Measurements from ENCODE around the gene AMMECR1.
"Not testable (repeated sequence)": the region's sequence is repeated elsewhere in the genome, so short reads cannot be mapped to it uniquely, and the experiment has no call there.

The AMMECR1 gene

DNA sequence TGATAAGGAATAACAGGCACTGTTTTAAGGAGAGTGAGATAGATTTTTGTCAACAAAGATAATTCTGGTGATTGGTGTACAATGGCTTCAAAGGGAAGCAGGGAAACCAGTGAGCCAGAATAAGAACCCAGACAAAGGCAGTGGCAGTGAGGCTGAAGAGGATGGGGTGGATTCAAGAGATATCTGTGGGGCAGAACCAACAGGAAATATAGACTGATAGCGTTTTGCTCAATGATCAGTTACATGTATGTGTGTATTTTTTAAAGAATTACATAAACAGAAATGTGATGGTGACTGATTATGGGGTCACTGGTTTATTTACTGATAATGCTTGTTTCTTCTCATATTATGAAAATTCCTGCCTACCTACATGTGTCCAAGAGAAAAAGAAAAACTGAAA, 66.4 kb downstream of the AMMECR1 start:
- TF ChIP-seq TARDBP (IDR thresholded peaks at IDR 0.05) (no peak), FOXM1 (IDR thresholded peaks at IDR 0.05; ENCODE audit: borderline replicate concordance) (no peak), L3MBTL2 (conservative IDR thresholded peaks at IDR 0.05) (no peak), NFRKB (IDR thresholded peaks at IDR 0.05) (no peak), ZNF384 (IDR thresholded peaks at IDR 0.05) (no peak), LEF1 (IDR thresholded peaks at IDR 0.05; ENCODE audit: borderline replicate concordance) (no peak), SP1 (IDR thresholded peaks at IDR 0.05) (no peak), CTBP1 (IDR thresholded peaks at IDR 0.05; ENCODE audit: borderline replicate concordance) (no peak), ELF4 (IDR thresholded peaks at IDR 0.05) (no peak), SUZ12 (IDR thresholded peaks at IDR 0.05) (no peak), BHLHE40 (IDR thresholded peaks at IDR 0.05; ENCODE audit: borderline replicate concordance) (no peak), FOXK2 (IDR thresholded peaks at IDR 0.05) (no peak), FOXA1 (IDR thresholded peaks at IDR 0.05) (no peak), ARNT (IDR thresholded peaks at IDR 0.05) (no peak), HDGF (IDR thresholded peaks at IDR 0.05; ENCODE audit: borderline replicate concordance) (no peak)
- TF ChIP-seq, protein P1, sequence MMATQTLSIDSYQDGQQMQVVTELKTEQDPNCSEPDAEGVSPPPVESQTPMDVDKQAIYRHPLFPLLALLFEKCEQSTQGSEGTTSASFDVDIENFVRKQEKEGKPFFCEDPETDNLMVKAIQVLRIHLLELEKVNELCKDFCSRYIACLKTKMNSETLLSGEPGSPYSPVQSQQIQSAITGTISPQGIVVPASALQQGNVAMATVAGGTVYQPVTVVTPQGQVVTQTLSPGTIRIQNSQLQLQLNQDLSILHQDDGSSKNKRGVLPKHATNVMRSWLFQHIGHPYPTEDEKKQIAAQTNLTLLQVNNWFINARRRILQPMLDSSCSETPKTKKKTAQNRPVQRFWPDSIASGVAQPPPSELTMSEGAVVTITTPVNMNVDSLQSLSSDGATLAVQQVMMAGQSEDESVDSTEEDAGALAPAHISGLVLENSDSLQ (IDR thresholded peaks at IDR 0.05), result no peak
- ChIA-PET POLR2A (no interaction called here), CTCF (no interaction called here)
- no peak for DNase-seq (ENCODE audit: extremely low spot score)

- TF ChIP-seq SP1 (IDR thresholded peaks at IDR 0.05), result no peak
- no peak for TF ChIP-seq L3MBTL2 (conservative IDR thresholded peaks at IDR 0.05)
- TF ChIP-seq, protein P1 (IDR thresholded peaks at IDR 0.05), result no peak
- no peak for TF ChIP-seq SUZ12 (IDR thresholded peaks at IDR 0.05)
- no peak for TF ChIP-seq LEF1 (IDR thresholded peaks at IDR 0.05; ENCODE audit: borderline replicate concordance)
- no peak for TF ChIP-seq FOXA1 (IDR thresholded peaks at IDR 0.05)
- POLR2A ChIA-PET, result no interaction called here
- no peak for DNase-seq (ENCODE audit: extremely low spot score)
- CTCF ChIA-PET, result interaction anchor here (0.6 kb wide), 1 partner anchor 37 kb away, joined by 3 read pairs; no protein-coding TSS in a partner anchor
Measured at GRCh38 chrX:110250847-110251246, 67.0 kb downstream of the AMMECR1 start.

- POLR2A ChIA-PET, result no interaction called here
- TF ChIP-seq CTBP1 (IDR thresholded peaks at IDR 0.05; ENCODE audit: borderline replicate concordance) (no peak), SP1 (IDR thresholded peaks at IDR 0.05) (no peak), FOXM1 (IDR thresholded peaks at IDR 0.05; ENCODE audit: borderline replicate concordance) (no peak), ELF4 (IDR thresholded peaks at IDR 0.05) (no peak), BHLHE40 (IDR thresholded peaks at IDR 0.05; ENCODE audit: borderline replicate concordance) (no peak), SUZ12 (IDR thresholded peaks at IDR 0.05) (no peak), FOXK2 (IDR thresholded peaks at IDR 0.05) (no peak), ARNT (IDR thresholded peaks at IDR 0.05) (no peak), ZNF384 (IDR thresholded peaks at IDR 0.05) (no peak), HDGF (IDR thresholded peaks at IDR 0.05; ENCODE audit: borderline replicate concordance) (no peak)
- TF ChIP-seq, protein P1 (IDR thresholded peaks at IDR 0.05), result no peak
- DNase-seq (ENCODE audit: extremely low spot score), result no peak
- CTCF ChIA-PET, result no interaction called here
Measured at GRCh38 chrX:110248578-110248977, 69.3 kb downstream of the AMMECR1 start.

DNA sequence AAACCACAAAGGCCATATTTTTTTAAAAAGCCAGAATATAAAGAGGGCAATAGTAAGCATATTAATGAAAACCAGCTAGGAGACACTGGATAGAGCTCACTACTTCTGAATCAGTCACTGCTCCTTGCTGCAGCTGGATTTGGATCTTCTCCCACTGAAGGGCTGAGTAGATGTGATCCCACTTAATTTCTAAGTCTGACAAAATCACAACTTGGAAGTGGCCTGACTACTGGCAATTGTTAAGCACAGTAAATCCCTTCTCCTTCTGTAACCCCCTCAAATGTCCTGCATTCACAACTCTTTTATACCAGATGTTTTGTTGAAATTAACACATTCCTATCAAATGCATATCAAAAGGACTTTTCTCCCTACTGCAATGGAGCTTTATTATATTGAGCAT, 72.9 kb downstream of the AMMECR1 start:
- POLR2A ChIA-PET, result interaction anchor here (0.7 kb wide), 1 partner anchor 16 kb away, joined by 3 read pairs; no protein-coding TSS in a partner anchor
- CTCF ChIA-PET, result no interaction called here

DNA sequence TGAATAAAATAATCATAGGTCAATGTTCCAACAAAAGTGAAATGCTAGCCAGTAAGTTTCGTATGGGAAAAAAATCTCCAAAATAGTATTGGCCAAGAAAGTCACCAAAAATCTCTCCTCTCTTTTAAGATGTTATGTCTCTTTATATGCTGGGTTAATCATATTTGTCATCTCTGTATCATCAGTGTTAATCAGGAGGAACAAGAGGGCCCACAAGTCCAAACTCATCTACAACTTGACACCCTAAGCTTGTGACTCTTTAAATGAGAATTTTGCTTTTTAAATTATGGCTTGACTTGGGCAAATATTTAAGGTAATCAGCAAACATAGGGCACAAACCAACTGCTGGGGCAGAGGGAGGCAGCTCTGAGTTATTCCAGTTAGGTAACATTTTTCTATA, 75.5 kb downstream of the AMMECR1 start:
- CTCF ChIA-PET, result interaction anchor here (0.8 to 1.9 kb wide), 2 partner anchors 75 to 166 kb away, joined by 3 to 7 read pairs; no protein-coding TSS in a partner anchor
- no peak for DNase-seq (ENCODE audit: extremely low spot score)

More for the DNA sequence above, 72.9 kb downstream of the AMMECR1 start:
- no peak for DNase-seq (ENCODE audit: extremely low spot score)
- TF ChIP-seq ARNT (IDR thresholded peaks at IDR 0.05), result no peak
- TF ChIP-seq SP1 (IDR thresholded peaks at IDR 0.05), result no peak
- TF ChIP-seq SUZ12 (IDR thresholded peaks at IDR 0.05), result no peak
- no peak for TF ChIP-seq CTBP1 (IDR thresholded peaks at IDR 0.05; ENCODE audit: borderline replicate concordance)
- no peak for TF ChIP-seq TARDBP (IDR thresholded peaks at IDR 0.05)
- TF ChIP-seq, protein P1 (IDR thresholded peaks at IDR 0.05), result no peak
- TF ChIP-seq ZNF384 (IDR thresholded peaks at IDR 0.05), result no peak
- TF ChIP-seq L3MBTL2 (conservative IDR thresholded peaks at IDR 0.05), result no peak
- TF ChIP-seq LEF1 (IDR thresholded peaks at IDR 0.05; ENCODE audit: borderline replicate concordance), result no peak

GRCh38 chrX:110241816-110242215, 76.1 kb downstream of the AMMECR1 start:
- no peak for TF ChIP-seq CTBP1 (IDR thresholded peaks at IDR 0.05; ENCODE audit: borderline replicate concordance)
- no peak for TF ChIP-seq ARNT (IDR thresholded peaks at IDR 0.05)
- TF ChIP-seq NFRKB (IDR thresholded peaks at IDR 0.05), result no peak
- TF ChIP-seq ELF4 (IDR thresholded peaks at IDR 0.05), result no peak
- no peak for DNase-seq (ENCODE audit: extremely low spot score)
- POLR2A ChIA-PET, result no interaction called here
- CTCF ChIA-PET, result interaction anchor here (0.8 kb wide), 1 partner anchor 167 kb away, joined by 3 read pairs; no protein-coding TSS in a partner anchor

More for the DNA sequence above, 75.5 kb downstream of the AMMECR1 start:
- TF ChIP-seq LEF1 (IDR thresholded peaks at IDR 0.05; ENCODE audit: borderline replicate concordance), result no peak
- TF ChIP-seq SP1 (IDR thresholded peaks at IDR 0.05), result no peak
- no peak for TF ChIP-seq FOXA1 (IDR thresholded peaks at IDR 0.05)
- TF ChIP-seq FOXK2 (IDR thresholded peaks at IDR 0.05), result no peak
- no peak for TF ChIP-seq ARNT (IDR thresholded peaks at IDR 0.05)
- no peak for TF ChIP-seq BHLHE40 (IDR thresholded peaks at IDR 0.05; ENCODE audit: borderline replicate concordance)
- no peak for TF ChIP-seq ZNF384 (IDR thresholded peaks at IDR 0.05)
- TF ChIP-seq L3MBTL2 (conservative IDR thresholded peaks at IDR 0.05), result no peak
- no peak for TF ChIP-seq TARDBP (IDR thresholded peaks at IDR 0.05)
- POLR2A ChIA-PET, result no interaction called here

- POLR2A ChIA-PET, result interaction anchor here (1.2 kb wide), 1 partner anchor 9 kb away, joined by 6 read pairs; no protein-coding TSS in a partner anchor
Measured at GRCh38 chrX:110238259-110238658, 79.6 kb downstream of the AMMECR1 start.

DNA sequence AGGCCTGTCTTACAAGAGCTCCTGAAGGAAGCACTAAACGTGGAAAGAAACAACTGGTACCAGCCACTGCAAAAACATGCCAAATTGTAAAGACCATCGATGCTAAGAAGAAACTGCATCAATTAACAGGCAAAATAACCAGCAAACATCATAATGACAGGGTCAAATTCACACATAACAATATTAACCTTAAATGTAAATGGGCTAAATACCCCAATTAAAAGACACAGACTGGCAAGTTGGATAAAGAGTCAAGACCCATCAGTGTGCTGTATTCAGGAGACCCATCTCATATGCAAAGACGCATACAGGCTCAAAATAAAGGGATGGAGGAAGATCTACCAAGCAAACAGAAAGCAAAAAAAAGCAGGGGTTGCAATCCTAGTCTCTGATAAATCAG, 86.4 kb downstream of the AMMECR1 start:
- POLR2A ChIA-PET; CTCF ChIA-PET; DNase-seq (ENCODE audit: extremely low spot score): not testable (repeated sequence)

More at GRCh38 chrX:110238259-110238658, 79.6 kb downstream of the AMMECR1 start:
- DNase-seq (ENCODE audit: extremely low spot score), result not testable (repeated sequence)
- CTCF ChIA-PET, result interaction anchor here (0.6 kb wide), 1 partner anchor 46 kb away, joined by 3 read pairs; no protein-coding TSS in a partner anchor

GRCh38 chrX:110229497-110230111, 88.3 kb downstream of the AMMECR1 start:
- DNase-seq (ENCODE audit: extremely low spot score), result not testable (repeated sequence)
- CTCF ChIA-PET, result interaction anchor here (0.6 to 1.6 kb wide), 3 partner anchors 27 to 144 kb away, joined by 3 to 4 read pairs (median 3); no protein-coding TSS in a partner anchor
- POLR2A ChIA-PET, result interaction anchor here (0.7 to 2.0 kb wide), 9 partner anchors 8 to 189 kb away, joined by 3 to 8 read pairs (median 3); partner anchors contain the start of gene AMMECR1
